Keratinocyte (primary cell): ENCODE data around the gene RBM19.

Experiments
- EZH2 ChIP-seq: IDR thresholded peaks from one replicate; pipeline ENCODE4 v1.6.1; 2012; ENCODE audit warnings: inconsistent platforms, mild to moderate bottlenecking, low read length, moderate library complexity
- TF ChIP-seq, protein P1 (sequence below), 3 experiments: IDR thresholded peaks in 1 of 3; conservative IDR thresholded peaks in 1 of 3; optimal IDR thresholded peaks in 1 of 3; 2 replicates in 2 of 3; 3 replicates in 1 of 3; pipeline versions ENCODE3 to v1.5.1; 2011; ENCODE audit warnings: low read length in 3 of 3, mild to moderate bottlenecking in 3 of 3, moderate library complexity in 2 of 3, control low read depth in 1 of 3, inconsistent platforms in 1 of 3; ENCODE audit not compliant: insufficient read depth in 2 of 3; ENCODE audit errors: extremely low read depth in 1 of 3

GRCh38 chr12:113874326-113874725 is 91.8 kb downstream of the RBM19 start:
- TF ChIP-seq, protein P1, sequence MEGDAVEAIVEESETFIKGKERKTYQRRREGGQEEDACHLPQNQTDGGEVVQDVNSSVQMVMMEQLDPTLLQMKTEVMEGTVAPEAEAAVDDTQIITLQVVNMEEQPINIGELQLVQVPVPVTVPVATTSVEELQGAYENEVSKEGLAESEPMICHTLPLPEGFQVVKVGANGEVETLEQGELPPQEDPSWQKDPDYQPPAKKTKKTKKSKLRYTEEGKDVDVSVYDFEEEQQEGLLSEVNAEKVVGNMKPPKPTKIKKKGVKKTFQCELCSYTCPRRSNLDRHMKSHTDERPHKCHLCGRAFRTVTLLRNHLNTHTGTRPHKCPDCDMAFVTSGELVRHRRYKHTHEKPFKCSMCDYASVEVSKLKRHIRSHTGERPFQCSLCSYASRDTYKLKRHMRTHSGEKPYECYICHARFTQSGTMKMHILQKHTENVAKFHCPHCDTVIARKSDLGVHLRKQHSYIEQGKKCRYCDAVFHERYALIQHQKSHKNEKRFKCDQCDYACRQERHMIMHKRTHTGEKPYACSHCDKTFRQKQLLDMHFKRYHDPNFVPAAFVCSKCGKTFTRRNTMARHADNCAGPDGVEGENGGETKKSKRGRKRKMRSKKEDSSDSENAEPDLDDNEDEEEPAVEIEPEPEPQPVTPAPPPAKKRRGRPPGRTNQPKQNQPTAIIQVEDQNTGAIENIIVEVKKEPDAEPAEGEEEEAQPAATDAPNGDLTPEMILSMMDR (optimal IDR thresholded peaks at IDR 0.05 in 1 of 3, IDR thresholded peaks at IDR 0.05 in 1 of 3, conservative IDR thresholded peaks at IDR 0.05 in 1 of 3; ENCODE audit: extremely low read depth in 1 of 3, insufficient read depth in 2 of 3, low read length in 3 of 3) = no peak
- TF ChIP-seq EZH2 = no peak
